Vagina (tissue), 2 donors: Measurements from ENCODE around the gene MTMR12.

Experiments used
- POLR2A ChIP-seq, 2 donors: fragments of 450-650 bp; IDR thresholded peaks; one replicate each; pipeline ENCODE4 v1.6.1; 2017; ENCODE audit warnings: antibody characterized with exemption in 2 of 2, mild to moderate bottlenecking in 2 of 2, moderate library complexity in 2 of 2
- POLR2AphosphoS5 ChIP-seq, 2 donors: sonication (generic); formaldehyde crosslinking; IDR thresholded peaks; one replicate each; pipeline ENCODE4 v1.9.0; 2017; ENCODE audit warnings: antibody characterized with exemption in 2 of 2, mild to moderate bottlenecking in 2 of 2, low read depth in 1 of 2; ENCODE audit not compliant: insufficient read depth in 1 of 2
- TF ChIP-seq, protein P1 (sequence below), 3 experiments: fragments of 450-650 bp in 2 of 3; fragments of 200-600 bp in 1 of 3; sonication (generic) in 1 of 3; IDR thresholded peaks; one replicate each; pipeline ENCODE4 v1.5.1; 2017 to 2019; ENCODE audit warnings: antibody characterized with exemption in 3 of 3, mild to moderate bottlenecking in 2 of 3, moderate library complexity in 2 of 3

DNA sequence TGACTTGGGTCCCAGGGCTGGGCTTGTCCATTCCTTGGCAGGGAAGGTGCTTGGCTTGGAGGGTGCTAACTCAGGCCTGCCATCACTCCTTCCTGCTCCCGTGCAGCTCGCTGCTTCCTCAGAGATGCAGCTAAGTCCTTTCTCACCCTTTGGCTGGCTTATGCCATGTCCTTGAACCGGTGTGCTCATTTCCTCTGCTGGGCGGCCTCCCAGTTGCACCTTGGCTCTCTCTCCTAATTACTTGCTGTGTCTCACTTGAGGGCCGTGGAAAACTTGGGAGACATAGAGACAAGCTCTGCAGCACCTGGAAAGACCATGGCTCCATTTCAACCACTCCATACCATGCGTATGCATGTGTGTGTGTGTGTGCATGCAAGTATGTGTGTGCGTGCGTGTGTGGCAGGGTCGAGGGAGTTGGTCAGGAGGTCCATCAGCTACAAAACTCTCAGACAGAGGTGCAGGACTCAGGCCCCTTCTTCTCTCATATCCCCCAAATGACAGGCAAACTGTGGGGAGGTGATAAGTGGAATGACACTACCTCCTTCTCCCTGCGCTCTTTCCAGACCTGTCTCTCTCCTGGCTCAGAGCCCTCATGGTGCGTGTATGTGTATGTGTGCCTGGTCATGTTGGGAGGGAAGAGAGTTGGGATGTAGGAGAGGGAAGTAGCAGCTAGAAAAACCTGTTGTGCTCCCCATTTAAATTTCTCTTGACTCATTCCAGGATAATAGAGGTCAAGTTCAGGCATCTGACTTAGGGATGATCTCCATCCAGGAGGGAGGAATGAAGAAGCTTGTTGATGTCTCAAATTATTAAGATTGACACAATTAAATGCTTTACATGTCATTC, 17.6 kb upstream of the MTMR12 start:
- TF ChIP-seq POLR2AphosphoS5 (IDR thresholded peaks at IDR 0.05; ENCODE audit: insufficient read depth in 1 of 2, low read depth in 1 of 2): no peak
- TF ChIP-seq, protein P1, sequence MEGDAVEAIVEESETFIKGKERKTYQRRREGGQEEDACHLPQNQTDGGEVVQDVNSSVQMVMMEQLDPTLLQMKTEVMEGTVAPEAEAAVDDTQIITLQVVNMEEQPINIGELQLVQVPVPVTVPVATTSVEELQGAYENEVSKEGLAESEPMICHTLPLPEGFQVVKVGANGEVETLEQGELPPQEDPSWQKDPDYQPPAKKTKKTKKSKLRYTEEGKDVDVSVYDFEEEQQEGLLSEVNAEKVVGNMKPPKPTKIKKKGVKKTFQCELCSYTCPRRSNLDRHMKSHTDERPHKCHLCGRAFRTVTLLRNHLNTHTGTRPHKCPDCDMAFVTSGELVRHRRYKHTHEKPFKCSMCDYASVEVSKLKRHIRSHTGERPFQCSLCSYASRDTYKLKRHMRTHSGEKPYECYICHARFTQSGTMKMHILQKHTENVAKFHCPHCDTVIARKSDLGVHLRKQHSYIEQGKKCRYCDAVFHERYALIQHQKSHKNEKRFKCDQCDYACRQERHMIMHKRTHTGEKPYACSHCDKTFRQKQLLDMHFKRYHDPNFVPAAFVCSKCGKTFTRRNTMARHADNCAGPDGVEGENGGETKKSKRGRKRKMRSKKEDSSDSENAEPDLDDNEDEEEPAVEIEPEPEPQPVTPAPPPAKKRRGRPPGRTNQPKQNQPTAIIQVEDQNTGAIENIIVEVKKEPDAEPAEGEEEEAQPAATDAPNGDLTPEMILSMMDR (IDR thresholded peaks at IDR 0.05): no peak
- TF ChIP-seq POLR2A (IDR thresholded peaks at IDR 0.05): no peak
